Fibroblast of upper back skin (primary cell): ENCODE data around the gene TNFSF11.

Experiments used
- DNase-seq: peaks from one replicate; pipeline ENCODE4 v3.0.0-alpha.2; 2013

TNFSF11 gene

GRCh38 chr13:42561752-42562467 is 12.0 kb upstream of the TNFSF11 start:
- DNase-seq = no peak

- DNase-seq = no peak
These were observed 6.0 kb upstream of the TNFSF11 start for GRCh38 chr13:42567906-42568305.

DNA sequence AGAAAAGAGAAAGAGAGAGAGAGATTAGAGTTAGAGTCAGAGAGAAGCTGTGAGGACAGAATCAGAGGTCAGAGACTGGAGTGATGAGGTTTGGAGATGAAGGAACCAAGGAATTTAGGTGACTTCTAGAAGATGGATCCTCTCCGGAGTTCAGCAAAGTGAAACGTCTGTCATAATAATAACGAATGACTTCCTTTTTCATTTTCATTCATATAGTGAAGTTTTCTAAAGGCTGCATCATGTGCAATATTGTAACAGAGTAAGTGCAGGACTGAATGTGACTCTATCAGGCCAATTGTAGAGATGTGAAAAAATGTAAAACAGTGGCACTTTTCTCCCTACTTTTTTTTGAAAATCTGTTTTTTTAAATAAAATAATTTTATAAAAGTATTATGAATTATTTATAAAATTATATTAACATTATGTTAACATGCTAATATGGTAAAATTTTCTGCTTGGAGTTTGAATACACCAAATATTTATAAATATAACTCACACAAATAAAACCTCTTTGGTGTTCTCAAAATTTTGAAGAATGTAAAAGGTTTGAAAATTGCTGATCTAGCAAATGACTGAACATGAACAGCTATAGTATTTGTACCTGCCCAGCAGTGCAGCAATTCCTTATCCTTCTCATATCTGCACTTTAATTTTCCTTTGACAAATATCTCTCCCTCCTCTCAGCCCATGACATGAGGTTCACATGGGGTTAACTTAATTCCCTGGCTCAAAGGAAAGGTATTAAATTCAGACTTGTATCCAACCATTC is 4.2 kb upstream of the TNFSF11 start:
- DNase-seq = no peak

- DNase-seq = no peak
These were observed 2.1 kb upstream of the TNFSF11 start for GRCh38 chr13:42571895-42572294.

GRCh38 chr13:42574435-42575311 is 721 bp downstream of the TNFSF11 start:
- no peak for DNase-seq

- DNase-seq = no peak
These were observed 2.0 kb downstream of the TNFSF11 start for GRCh38 chr13:42575938-42576337.

GRCh38 chr13:42577538-42577937 is 3.6 kb downstream of the TNFSF11 start:
- DNase-seq = no peak

DNA sequence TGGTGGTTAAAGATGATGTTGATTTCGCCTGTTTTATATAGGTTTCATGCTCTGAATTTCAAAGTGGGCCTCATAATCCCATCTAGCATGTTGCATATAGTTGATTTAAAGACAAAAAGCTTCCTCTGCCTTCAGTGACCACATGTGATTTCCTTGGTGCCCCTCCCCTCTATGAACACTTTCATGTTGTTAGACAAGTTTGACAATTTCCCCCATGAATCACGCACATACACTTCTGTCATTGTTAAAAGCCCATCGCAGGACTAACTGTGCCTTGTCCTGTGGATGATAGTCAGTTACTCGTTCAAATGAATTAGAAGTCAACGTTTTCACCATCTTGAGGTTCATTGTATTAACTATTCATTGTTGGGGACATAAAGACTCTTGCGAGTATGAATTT is 6.7 kb downstream of the TNFSF11 start:
- DNase-seq = no peak

GRCh38 chr13:42581427-42581826 is 7.5 kb downstream of the TNFSF11 start:
- no peak for DNase-seq

DNA sequence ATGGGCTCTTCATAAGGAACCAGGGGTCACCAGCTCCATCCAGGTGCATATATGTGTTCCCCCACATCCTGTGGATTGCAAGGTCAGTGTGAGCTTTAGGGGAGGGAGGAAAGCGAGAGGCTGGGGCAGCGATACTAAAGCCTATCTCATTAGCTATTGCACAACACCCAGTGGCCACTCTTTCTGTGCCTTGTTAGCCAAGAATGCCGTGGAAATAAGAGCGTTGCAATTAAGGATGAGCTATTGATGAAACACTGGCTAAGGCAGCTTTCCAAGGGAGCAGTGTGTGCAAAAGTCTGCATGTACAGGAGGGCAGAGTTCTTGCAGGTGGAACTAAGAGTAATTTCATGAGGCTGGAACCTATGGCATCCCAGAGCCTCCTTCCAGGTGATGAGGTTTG is 17.6 kb downstream of the TNFSF11 start:
- DNase-seq = no peak

DNA sequence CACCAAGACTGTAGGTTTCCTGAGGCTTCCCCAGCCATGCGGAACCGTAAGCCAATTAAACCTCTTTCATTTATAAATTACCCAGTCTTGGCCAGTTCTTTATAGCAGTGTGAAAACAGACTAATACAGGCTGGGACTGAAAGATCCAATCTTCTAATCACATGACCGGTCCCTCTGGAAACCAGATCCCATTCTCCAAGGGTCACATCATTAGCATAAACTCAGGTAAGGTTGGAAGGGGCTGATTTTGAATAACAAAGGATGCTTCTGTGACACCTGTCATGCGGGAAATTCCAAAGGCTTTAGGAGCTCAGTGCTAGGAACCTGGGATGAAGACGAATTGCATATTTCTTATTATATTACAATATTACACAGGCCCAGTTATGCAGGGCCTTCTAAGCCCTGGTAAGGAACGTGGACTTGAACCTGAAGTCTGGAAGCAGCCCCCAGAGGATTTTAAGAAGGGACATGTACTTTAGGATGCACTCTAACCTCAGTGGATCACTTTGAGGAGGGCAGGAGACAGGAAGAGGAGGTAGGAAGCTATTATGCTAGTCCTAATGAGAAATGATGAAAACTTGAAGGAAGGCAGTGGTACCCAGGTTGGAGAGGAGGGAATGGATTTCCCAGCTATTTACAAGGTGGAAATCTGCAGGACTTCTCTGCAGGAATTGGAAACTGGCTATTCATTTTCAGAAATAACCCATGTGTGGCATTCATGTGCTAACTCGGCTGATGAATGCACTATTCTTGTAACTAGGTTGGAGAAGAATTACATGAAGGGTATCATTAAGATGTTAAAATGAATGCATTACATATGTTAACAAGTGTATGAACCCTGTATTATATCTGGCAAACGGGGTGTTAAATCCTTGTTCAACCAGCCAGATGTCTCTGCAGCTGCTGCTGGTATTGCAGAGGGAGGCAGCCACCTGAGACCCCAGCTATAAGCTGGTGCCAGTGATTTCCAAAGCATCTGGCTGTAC is 19.3 kb downstream of the TNFSF11 start:
- DNase-seq = no peak

- DNase-seq = peak; percentile 84
These were observed 20.7 kb downstream of the TNFSF11 start for GRCh38 chr13:42594481-42595252.

DNA sequence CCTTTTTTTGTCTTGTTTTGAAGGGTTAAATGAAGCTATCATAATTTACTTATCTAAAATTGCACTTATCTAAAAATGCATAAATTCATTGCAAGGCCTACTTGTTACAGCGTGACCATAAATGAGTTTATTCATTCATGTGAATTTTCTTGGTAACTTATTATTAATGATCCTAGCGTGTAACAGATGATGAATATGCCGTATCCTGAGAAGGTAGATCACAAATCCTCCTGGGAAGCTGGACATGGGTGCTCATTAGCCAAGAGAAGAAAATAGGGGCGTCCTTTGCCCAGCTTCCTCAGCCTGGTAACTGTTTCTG is 21.3 kb downstream of the TNFSF11 start:
- DNase-seq = no peak

GRCh38 chr13:42597505-42597904 is 23.6 kb downstream of the TNFSF11 start:
- no peak for DNase-seq

DNA sequence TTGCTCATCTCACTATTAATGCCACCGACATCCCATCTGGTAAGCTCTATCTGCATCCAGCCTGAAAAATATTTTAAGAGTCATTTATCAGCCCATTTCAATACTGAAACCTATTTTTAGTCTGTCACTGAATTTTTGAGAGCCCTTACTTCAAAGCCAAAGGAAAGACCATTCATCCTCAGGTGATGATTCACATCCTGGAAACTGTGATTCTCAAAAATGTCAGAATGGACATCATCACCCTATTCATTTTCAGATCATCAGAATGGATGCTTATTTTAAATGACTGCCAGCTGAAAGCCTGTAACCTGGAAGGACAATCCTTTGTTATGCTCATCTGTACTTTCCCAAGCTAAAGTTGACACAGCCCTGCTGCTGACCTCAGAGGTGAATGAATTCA is 27.0 kb downstream of the TNFSF11 start:
- peak; percentile 84 for DNase-seq

GRCh38 chr13:42602906-42603305 is 29.0 kb downstream of the TNFSF11 start:
- peak; percentile 56 for DNase-seq

- DNase-seq = no peak
These were observed 29.6 kb downstream of the TNFSF11 start for GRCh38 chr13:42603571-42603970.

DNA sequence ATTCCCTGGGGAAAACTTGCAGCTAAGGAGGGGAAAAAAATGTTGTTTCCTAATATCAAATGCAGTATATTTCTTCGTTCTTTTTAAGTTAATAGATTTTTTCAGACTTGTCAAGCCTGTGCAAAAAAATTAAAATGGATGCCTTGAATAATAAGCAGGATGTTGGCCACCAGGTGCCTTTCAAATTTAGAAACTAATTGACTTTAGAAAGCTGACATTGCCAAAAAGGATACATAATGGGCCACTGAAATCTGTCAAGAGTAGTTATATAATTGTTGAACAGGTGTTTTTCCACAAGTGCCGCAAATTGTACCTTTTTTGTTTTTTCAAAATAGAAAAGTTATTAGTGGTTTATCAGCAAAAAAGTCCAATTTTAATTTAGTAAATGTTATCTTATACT is 33.6 kb downstream of the TNFSF11 start:
- no peak for DNase-seq

DNA sequence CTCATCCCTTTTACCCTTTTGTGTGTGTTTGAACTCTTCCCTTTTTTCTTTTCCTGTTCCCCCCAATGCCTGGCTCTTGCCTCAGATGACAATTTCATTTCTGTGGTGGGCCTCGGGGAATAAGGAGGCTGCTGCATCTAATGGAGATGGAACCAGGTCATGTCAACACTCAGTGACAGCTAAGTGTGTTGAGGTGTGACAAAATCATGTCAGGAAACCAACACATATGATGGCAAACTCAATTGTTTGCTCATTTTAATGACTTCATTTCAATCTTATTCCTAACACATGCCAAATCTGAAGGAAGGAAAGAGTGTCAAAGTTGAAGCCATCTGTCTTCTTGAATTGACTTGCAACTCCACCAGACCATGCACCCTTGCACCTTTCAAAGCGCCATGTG is 36.7 kb downstream of the TNFSF11 start:
- DNase-seq = no peak

GRCh38 chr13:42611086-42611779 is 37.3 kb downstream of the TNFSF11 start:
- no peak for DNase-seq
